K562 (cell line): Measurements from ENCODE around the gene ATF6B. TPM values are rescaled to one million over a fixed set of nuclear protein-coding genes. Genes with fewer than 3 reads are reported as not detected.

Source experiments
- ELF1 ChIP-seq: fragments of 200-800 bp; sonication (Bioruptor generic); IDR thresholded peaks from 2 replicates; pipeline ENCODE4 v1.6.1; 2016; ENCODE audit warnings: missing genetic modification characterization, missing compliant biosample characterization
- FOXA3 ChIP-seq, 2 experiments: fragments of 450-650 bp in 1 of 2; sonication (generic) in 1 of 2; formaldehyde crosslinking; IDR thresholded peaks in 1 of 2; conservative IDR thresholded peaks in 1 of 2; 2 replicates each; pipeline versions ENCODE4 v1.4.0 to v1.8.0; 2020 to 2022; ENCODE audit warnings: mild to moderate bottlenecking in 2 of 2, missing genetic modification reagents in 1 of 2
- HBP1 ChIP-seq: fragments of 450-650 bp; formaldehyde crosslinking; IDR thresholded peaks from 2 replicates; pipeline ENCODE4 v1.4.0; 2022; ENCODE audit warnings: missing genetic modification characterization
- HLTF ChIP-seq: fragments of 450-650 bp; IDR thresholded peaks from 2 replicates; pipeline ENCODE4 v1.6.1; 2016
- MTA1 ChIP-seq: fragments of 450-650 bp; IDR thresholded peaks from 2 replicates; pipeline ENCODE4 v1.6.1; 2017; ENCODE audit warnings: borderline replicate concordance
- NCOA1 ChIP-seq: fragments of 450-650 bp; IDR thresholded peaks from 2 replicates; pipeline ENCODE4 v1.6.1; 2016; ENCODE audit warnings: low read depth
- NR4A1 ChIP-seq, 2 experiments: fragments of 250-450 bp in 1 of 2; fragments of 450-650 bp in 1 of 2; sonication (Bioruptor Pico) in 1 of 2; IDR thresholded peaks; 2 replicates each; pipeline versions ENCODE4 v1.4.0 to v1.6.1; 2016 to 2020; ENCODE audit warnings: mild to moderate bottlenecking in 2 of 2, missing compliant biosample characterization in 1 of 2, missing genetic modification characterization in 1 of 2, moderate library complexity in 1 of 2
- TBL1XR1 ChIP-seq, 2 experiments: IDR thresholded peaks; 2 replicates each; pipeline ENCODE4 v1.6.1; 2012; ENCODE audit warnings: improper control_type of control experiment in 2 of 2, low read length in 2 of 2, mild to moderate bottlenecking in 1 of 2
- TCF15 ChIP-seq: fragments of 250-450 bp; sonication (Bioruptor Pico); IDR thresholded peaks from 2 replicates; pipeline ENCODE4 v1.8.0; 2022; ENCODE audit warnings: moderate library complexity, mild to moderate bottlenecking, inconsistent platforms
- ZBTB5 ChIP-seq: fragments of 450-650 bp; IDR thresholded peaks from 2 replicates; pipeline ENCODE4 v1.6.1; 2017; ENCODE audit warnings: antibody characterized with exemption
- ZFP1 ChIP-seq: fragments of 450-650 bp; formaldehyde crosslinking; IDR thresholded peaks from 2 replicates; pipeline ENCODE4 v1.4.0; 2020; ENCODE audit warnings: mild to moderate bottlenecking, mixed read lengths
- ZNF232 ChIP-seq: sonication (generic); formaldehyde crosslinking; IDR thresholded peaks from 2 replicates; pipeline ENCODE4 v1.8.0; 2022; ENCODE audit warnings: mild to moderate bottlenecking, missing genetic modification reagents
- ZNF407 ChIP-seq: fragments of 450-650 bp; IDR thresholded peaks from 2 replicates; pipeline ENCODE4 v1.6.1; 2016; ENCODE audit warnings: low read depth
- polyA plus RNA-seq, 8 experiments: library from polyadenylated mRNA; depleted of rRNA in 4 of 8; stranded (reverse) in 5 of 8; unstranded in 3 of 8; fragments of >200 nt; fragmentation: Nextera tagmentation in 2 of 8; fragmentation: Illumina TruSeq in 1 of 8; extraction: Ambion mirVana in 2 of 8; extraction: Trizol in 1 of 8; gene quantifications; 2 replicates each; pipeline versions ENCODE4 v1.2.1 to v1.2.3, GENCODE V29; 2011 to 2014; ENCODE audit warnings: inconsistent platforms in 1 of 8, missing spikeins in 1 of 8
- total RNA-seq, 7 experiments: library from RNA; depleted of rRNA in 6 of 7; stranded (reverse); fragments of >200 nt in 6 of 7; fragmentation: Illumina TruSeq in 2 of 7; extraction: Trizol in 2 of 7; gene quantifications; 2 replicates each; pipeline versions ENCODE4 v1.2.1 to v1.2.3, GENCODE V29; 2011 to 2021; ENCODE audit warnings: low replicate concordance in 1 of 7

Gene ATF6B
- total and polyA plus RNA-seq, 9 of the 15 experiments (the other 6 are each of a cell fraction or from before 2014, with no cell fraction given) = 20.7 to 131 (median 31.7) TPM

GRCh38 chr6:32176476-32177182, 48.6 kb upstream of the ATF6B start (continued):
- peak; percentile 57; the same call in 1 of the 2 replicates for TF ChIP-seq MTA1
- TF ChIP-seq NCOA1 = peak; percentile 25; the same call in 1 of the 2 replicates
- TF ChIP-seq TCF15 (CRISPR knock-in tag) = 0 out of 2 replicates have a peak, but pooled peaks have one; percentile 19
- peak; percentile 59; the same call in 1 of the 2 replicates for TF ChIP-seq ZFP1 (CRISPR knock-in tag)
- TF ChIP-seq ELF1 (tag) = 0 out of 2 replicates have a peak, but pooled peaks have one; percentile 6
- peak; percentile 88; the same call in 1 of the 2 replicates for TF ChIP-seq HLTF
- TF ChIP-seq FOXA3 (CRISPR knock-in tag; conservative IDR thresholded peaks at IDR 0.05 in 1 of 2, IDR thresholded peaks at IDR 0.05 in 1 of 2) = no peak
- TF ChIP-seq ZNF407 = 0 out of 2 replicates have a peak, but pooled peaks have one; percentile 53
- TF ChIP-seq TBL1XR1 (IDR thresholded peaks at IDR 0.05; ENCODE audit: low read length in 2 of 2) = 0 out of 4 replicates have a peak, but pooled peaks of 1 of the 2 experiments have one; percentile 41
- peak; percentile 57; the same call in 1 of the 2 replicates for TF ChIP-seq NR4A1 (CRISPR knock-in tag; IDR thresholded peaks at IDR 0.05)
- no peak for TF ChIP-seq NR4A1 (tag; IDR thresholded peaks at IDR 0.05)
- TF ChIP-seq HBP1 (CRISPR knock-in tag) = peak; percentile 54; the same call in 1 of the 2 replicates
- 0 out of 2 replicates have a peak, but pooled peaks have one; percentile 65 for TF ChIP-seq ZBTB5
- no peak for TF ChIP-seq ZNF232 (CRISPR knock-in tag)
